Stimulated activated CD8-positive, alpha-beta memory T cell treated with anti-CD3 and anti-CD28 coated beads, Interleukin-4, amount 100 ng/mL, for 1 hour (primary cell): ENCODE data around the gene CTNNA1.
"Not testable (repeated sequence)": the region's sequence is repeated elsewhere in the genome, so short reads cannot be mapped to it uniquely, and the experiment has no call there.

Experiments
- DNase-seq, 2 donors: peaks; one replicate each; pipeline ENCODE4 v3.0.0-alpha.2; 2020; ENCODE audit warnings: low read depth in 2 of 2, low spot score in 1 of 2

CTNNA1 gene

DNA sequence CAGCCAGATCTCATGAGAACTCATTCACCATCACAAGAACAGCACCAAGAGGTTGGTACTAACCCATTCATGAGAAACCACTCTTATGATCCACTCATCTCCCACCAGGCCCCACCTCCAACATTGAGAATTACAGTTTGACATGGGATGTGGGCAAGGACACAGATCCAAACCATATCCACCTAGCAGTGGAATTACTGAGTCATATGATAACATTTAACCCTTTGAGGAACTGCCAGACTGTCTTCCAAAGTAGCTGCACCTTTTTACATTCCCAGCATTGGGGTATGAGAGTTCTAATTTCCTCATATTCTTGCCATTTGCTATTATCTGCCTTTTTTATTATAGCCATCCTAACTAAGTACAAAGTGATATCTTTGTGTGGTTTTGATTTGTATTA lies 51.9 kb downstream of the CTNNA1 start:
- DNase-seq: no peak

DNA sequence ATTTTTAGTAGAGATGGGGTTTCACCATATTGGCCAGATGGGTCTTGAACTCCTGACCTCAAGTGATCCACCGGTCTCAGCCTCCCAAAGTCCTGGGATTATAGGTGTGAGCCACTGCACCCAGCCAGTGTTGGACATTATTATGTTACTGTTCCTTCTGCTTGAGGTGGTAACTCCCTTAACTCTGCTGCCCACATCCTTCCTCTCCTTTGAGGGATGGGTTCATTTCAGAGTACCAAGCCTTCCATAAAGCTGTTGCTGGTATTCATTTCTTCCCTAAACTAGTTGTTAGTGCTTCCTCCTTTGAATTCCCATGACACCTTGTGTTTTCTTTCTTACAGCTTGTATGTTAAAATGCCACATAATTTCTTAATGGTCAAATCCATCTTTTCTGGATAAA lies 54.0 kb downstream of the CTNNA1 start:
- DNase-seq: no peak

DNA sequence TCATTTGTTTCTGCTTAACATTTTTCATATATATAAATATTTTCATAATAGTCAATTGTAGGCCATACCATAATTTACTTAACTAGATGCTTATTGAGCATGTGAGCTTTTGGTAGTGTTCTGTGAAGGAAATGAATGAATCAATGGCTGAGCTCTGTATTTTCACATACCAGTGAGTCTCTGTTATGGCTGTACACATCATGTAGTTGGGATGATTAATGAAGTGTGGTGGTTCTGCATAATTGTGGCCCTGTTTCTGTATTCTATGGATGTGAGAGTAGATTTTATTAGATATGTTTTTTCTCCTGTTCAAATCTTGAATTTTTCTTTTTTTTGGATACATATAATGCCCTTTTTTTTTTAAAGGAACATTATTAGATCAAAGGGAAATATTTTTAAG lies 56.2 kb downstream of the CTNNA1 start:
- no peak for DNase-seq

DNA sequence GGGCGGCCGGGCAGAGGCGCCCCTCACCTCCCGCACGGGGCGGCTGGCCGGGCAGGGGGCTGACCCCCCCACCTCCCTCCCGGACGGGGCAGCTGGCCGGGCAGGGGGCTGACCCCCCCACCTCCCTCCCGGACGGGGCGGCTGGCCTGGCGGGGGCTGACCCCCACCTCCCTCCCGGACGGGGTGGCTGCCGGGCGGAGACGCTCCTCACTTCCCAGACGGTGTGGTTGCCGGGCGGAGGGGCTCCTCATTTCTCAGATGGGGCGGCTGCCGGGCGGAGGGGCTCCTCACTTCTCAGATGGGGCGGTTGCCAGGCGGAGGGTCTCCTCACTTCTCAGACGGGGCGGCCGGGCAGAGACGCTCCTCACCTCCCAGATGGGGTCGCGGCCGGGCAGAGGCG lies 57.6 kb downstream of the CTNNA1 start:
- DNase-seq: not testable (repeated sequence)

DNA sequence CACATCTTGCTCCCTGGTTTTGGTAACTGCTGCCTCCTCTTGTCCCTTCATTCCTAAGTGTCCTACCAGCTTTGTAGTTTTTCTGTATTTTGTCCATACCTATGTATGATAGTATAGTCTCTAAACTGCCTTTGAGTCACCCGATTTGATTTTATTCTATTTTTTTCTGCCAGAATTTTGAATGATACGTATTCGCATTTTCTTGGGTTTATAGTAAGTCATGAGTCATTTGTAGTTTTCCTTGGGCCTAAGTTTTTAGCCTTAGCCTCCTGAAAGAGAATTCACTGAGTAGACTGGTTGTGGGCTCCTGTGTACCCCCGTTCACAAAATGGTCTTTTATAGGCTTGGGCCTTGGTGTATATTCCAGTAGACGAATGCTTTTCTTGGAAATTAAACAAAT lies 62.3 kb downstream of the CTNNA1 start:
- no peak for DNase-seq

DNA sequence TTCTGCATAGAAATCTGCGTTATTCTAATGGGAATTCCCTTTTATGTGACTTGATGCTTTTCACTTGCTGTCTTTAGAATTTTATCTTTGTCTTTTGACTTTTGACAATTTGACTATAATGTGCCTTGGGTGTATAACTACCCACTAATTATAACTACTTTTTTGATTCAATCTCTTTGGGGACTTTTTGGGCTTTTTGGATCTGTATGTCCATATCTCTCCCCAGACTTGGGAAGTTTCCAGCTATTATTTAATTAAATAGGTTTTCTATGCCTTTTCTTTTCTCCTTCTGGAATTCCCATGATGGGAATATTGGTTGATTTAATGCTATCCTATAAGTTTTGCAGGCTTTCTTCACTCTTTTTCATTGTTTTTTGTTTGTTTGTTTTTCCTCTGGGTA lies 64.0 kb downstream of the CTNNA1 start:
- no peak for DNase-seq

DNA sequence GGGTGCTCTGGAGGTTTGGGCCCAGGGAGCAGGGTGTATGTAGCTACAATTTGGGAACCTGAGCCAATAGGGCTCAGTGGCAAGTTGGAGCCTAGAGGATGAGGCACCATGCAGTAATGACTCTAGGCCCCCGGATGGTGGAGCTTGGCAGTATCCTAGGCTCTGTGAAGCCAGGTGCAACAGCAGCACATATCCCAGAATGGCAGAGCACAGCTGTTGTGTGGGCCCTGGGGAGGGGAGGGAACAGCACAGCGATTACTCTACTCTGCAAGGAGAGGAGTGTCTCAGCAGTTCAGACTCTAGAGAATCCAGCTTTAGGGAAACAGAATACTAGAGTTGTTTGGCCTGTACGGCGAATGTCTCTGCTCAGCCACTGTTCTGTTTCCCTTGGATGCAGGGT lies 65.9 kb downstream of the CTNNA1 start:
- DNase-seq: no peak

DNA sequence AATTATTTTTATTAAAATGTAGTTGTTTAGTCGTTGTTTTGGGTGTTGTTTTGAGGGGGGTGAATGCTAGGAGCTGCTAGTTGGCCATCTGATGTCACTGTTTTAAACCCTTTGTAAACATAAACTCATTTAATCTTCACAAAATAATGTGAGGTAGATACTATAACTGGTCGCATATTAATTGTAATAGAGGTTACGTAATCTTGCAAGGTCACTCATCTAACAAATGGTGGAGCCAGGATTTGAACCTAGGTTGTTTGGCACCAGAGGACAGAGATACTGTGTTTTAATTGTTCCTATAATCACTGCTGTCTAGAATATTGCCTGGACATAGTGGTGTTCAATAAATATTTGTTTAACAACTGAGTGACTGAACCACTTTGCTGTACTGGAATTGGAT lies 67.5 kb downstream of the CTNNA1 start:
- no peak for DNase-seq

DNA sequence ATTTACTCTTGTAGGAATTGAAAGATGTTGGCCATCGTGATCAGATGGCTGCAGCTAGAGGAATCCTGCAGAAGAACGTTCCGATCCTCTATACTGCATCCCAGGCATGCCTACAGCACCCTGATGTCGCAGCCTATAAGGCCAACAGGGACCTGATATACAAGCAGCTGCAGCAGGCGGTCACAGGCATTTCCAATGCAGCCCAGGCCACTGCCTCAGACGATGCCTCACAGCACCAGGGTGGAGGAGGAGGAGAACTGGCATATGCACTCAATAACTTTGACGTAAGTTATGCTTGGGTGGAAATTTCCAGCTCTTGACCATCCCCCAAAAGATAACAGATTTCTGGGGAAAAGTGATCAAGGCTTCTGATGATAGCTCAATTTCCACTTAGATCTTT lies 71.3 kb downstream of the CTNNA1 start:
- DNase-seq: no peak

DNA sequence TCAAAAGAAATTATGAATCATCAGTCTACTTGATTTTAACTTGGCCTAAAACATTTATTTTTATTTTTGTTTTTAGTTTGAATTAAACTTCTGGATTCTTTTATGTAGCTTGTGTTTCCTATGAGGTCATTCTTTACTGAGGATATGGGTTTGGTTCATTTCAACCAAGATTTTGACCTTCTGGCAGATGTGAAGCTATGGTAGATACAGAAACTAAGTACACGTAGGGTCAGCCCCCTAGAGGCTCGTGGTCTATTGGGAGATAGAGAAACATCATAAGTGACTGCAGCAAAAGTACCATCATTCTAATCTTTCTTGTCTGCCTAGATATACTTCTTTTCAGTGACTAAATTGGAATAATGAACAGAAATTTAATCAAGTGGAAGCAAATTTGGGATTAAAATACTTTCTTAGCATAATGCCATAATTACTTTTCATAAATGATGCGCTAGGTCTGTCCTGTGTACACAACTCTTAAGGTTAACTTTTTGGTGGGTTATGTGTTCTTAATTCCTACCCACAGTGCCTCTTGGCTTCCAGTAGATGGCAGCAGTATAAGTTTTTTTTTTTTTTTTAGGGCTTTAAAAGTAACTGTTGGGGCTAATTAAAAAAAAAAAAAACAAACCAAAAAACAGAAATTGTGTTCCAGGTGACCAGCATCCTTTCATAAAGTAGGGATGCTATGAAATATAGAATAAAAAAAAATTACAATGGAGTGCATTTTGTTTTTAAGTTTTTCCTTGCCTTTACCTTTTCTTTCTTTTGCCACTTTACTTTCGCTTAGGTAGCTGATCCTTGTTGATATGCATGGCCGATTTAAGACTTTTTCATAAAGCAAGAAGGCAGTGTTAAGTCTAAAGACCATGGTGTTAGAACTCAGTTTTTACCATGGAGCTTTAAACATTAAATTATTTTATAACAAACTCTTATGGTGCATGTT lies 72.0 kb downstream of the CTNNA1 start:
- no peak for DNase-seq

DNA sequence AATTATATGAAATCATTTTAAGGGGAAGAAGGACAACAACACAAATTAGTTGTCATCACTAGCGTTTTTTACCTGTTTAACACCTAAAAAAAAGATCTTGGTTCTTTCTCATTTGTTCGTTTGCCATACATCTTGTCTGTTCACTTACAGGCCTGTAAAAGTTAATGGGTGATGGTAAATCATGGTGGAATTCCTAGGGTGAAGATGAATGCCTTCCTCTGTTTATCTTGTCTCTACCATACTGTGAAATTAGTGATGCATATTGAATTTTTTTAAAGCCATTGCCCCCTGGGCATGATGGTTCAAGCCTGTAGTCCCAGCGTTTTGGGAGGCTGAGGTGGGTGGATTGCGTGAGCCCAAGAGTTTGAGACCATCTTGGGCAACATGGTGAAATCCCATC lies 75.3 kb downstream of the CTNNA1 start:
- DNase-seq: no peak

DNA sequence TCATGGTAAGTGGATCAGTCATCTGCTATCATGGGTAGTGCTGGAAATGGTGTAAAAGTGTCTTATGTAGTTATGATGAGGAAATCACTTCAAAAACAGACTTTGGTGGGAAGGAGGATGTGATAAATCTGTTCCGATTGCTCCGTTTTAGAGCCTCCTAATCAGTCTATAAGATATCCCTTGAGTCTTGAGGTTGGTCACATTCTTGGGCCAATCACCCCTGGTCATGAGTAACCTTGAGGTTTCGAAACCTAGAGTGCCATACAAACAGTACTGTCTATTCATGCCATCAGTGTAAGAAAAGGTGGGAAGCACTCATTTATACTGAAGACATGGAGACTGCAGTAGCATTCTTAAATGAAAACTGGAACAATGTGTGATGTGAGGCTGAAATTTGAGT lies 76.1 kb downstream of the CTNNA1 start:
- no peak for DNase-seq

DNA sequence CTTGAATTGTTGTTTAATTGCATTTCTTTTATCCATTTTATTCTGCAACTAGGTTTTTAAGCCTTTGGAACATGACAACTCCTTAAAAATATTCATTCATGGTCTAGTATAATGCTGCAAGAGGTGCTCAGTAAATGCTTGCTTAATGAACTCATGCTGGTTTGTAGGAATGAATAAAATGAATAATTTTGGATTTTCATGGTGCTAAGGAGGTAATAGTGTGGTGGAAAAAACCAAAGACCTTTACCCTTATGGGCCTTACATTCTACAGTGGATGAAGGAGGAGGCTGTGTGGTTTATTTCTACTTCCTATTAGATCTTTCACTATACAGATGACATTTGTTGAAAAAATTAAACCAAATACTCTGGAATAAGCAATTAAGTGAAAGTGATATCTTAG lies 78.5 kb downstream of the CTNNA1 start:
- DNase-seq: no peak

DNA sequence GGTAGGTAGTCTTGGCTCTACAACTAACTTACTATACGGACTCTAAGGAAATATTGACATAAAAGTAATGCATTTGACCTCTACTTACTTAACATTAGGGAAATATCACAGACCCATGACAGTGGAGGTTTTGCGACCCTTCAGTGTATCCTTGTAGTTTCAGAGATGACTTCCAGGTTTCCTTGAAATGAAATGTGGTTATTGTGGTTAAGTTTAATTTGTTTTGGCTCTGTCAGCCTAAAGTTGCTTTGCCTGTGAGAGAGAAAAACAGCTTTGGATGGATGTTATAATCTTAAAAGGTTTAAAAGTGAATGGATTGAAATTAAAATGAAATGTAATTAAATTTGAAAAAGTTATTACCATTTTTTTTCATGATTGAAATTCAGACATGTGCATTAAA lies 79.0 kb downstream of the CTNNA1 start:
- DNase-seq: no peak

DNA sequence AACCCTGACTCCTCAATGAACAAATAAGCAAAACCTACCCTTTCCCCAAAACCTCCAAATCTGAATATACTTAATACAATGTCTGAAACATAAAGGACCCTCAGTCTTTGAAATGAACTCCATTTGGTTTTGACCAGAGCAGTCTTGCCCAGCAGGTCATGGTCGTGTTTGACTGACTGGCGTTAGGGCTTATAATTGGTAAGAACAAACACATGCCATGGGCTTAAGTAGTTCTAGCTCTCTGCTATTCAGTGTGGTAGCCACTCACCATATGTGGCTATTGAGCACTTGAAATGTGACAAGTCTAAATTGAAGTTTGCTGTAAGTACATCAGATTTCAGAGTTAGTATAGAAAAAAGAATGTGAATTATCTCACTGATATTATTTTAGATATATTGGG lies 79.9 kb downstream of the CTNNA1 start:
- DNase-seq: no peak

DNA sequence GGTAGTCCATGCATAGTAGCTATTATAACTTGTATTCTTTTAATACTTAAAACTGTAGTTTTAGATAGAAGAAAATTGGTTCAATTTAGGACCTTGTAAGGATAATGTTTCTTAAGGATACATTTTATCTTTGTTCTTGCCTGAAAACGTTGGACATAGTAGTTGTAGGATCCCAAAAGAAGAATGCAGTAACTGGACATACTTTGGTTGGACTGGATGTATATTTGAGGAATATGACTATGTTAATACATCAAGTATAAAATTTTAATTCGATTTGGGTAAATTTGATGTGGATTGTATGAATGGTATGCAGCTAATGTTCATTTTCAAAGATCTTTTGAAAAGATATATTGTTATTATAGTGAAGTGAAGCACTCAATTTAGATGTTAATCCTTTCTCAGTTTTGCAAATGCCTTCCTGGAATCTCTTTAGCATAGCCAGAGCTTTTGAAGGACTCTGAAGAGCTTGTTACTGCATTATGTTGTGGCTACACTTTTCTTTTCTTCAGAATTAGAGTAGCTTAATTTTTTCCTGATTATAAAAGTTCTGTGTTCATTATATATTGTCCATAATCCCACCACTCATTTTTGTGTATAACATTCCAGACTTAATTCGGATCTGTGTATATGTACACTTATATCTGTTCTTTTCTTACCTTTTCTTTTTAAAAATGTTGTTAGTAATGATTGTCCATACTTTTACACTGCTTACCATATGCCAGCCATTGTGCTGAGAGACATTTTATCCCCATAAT lies 80.7 kb downstream of the CTNNA1 start:
- no peak for DNase-seq

DNA sequence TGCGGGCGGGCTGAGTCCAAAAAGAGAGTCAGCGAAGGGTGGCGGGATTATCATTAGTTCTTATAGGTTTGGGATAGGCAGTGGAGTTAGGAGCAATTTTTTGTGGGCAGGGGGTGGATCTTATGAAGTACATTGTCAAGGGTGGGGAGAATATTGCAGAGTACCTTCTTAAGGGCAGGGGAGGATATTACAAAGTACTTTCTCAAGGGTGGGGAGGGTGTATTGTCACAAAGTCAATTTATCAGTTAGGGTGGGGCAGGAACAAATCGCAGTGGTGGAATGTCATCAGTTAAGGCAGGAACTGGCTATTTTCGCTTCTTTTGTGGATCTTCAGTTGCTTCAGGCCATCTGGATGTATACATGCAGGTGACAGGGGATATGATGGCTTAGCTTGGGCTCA lies 81.6 kb downstream of the CTNNA1 start:
- not testable (repeated sequence) for DNase-seq

DNA sequence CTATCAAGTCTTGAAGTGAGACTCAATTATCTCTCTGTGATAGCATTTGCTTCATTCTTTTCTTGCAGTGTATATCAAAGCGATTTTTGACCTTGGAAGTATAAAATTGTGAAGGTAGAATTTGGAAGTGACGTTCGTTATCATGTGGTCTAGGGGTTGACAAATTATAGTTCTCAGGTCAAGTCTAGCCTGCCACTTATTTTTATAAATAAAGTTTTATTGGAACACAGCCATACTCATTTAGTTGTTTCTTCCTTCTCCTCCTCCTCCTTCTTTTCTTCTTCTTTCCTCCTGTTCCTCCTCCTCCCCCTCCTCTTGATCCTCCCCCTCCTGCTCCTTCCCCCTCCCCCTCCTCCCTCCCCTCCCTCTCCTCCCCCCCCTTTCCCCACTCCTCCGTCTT lies 83.9 kb downstream of the CTNNA1 start:
- no peak for DNase-seq

DNA sequence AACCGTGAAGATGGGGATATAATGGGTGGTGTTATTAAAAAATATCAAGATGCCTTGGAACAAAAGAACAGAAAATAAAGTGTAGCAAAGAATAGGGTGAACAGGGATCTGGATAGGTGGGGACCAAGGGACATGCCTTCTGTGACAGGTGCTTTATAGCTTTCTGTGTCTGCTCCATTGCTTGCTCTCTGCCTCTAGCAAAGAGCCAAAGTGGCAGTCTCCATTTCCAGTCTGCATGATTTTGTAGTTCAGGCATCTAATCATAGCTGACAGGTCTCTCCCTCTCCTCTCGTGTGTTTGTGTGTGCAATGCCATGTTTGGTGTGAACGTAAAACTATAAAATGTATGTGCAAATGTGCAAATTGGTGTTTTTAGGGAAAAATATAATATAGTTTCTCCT lies 86.9 kb downstream of the CTNNA1 start:
- no peak for DNase-seq

DNA sequence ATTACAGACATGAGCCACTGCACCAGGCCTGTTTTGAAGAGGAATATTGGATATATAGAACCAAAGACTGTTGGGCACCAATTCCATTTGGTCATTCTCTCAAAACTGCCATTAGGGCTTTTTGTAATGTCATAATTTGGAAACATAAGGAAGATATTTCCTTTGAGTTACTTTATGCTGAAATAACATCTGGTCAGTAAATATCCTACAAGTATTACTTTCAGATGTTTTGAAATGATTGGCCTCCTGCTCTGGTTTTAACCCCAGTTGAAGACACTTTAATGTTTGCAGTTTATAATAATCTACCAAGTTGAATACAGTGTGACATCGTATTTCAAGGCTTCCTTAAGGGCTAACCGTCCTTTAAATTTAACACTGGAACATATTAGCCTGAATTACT lies 88.3 kb downstream of the CTNNA1 start:
- DNase-seq: no peak

DNA sequence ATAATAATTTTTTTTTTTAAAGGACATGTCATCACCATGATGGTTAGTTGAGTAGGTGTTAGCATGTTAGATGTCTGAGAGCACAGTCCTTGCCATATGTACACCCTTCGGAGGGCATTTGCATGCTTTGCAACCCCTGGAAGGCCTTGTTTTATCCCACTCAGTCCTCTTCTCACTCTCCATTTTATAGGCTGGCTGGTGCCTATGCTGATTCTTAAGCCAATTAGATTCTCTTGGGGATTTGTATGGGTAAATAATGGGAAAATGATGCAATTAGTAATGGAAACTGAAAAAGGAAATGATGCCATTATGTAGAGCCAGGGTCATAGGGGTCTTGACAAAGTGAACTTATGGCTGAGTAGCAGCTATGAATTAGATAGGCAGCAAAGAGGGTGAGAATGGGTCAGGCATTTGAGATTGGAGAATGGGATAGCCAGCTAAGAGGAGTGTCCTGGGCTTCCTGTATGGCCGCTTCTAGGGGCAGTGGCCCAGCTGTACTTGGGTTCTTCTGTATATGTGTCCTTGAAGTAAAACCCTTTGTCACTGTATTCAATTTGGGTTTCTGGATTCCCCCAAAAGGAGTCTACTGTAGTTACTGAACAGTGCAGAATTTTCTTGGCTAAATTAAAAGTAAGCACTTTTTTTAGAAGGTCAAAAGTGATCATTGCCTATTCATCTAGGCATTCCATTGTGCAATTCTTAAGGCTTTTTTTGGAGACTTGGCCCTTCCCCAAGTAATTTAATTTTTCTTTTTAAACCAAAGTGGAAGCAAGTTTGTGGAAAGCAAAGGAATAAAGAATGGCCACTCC lies 90.3 kb downstream of the CTNNA1 start:
- no peak for DNase-seq

DNA sequence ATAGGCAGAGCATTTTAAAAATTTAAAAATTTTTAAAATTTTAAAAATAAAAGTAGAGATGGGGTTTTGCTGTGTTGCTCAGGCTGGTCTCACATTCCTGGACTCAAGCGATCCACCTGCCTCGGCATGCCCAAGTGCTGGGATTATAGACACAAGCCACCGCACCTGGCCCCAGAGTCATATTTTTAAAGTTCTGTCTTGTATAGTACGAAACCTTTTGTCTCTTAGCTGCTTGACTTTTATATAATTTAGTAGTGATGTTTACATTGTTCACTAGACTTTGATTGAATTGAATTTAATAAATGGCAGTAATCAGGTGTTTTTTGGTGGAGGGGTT lies 90.9 kb downstream of the CTNNA1 start:
- no peak for DNase-seq
